NCI-H1092 (cell line): ENCODE results near the gene EPHA2.
A peak's percentile ranks its signal among the peaks of the same experiment; 100 is the strongest.
"Not testable (repeated sequence)": the region's sequence is repeated elsewhere in the genome, so short reads cannot be mapped to it uniquely, and the experiment has no call there.

ENCODE experiments used
- DNase-seq: peaks from one replicate; lab custom pipeline; 2025; lab: John Stamatoyannopoulos, UW

EPHA2 gene

DNA sequence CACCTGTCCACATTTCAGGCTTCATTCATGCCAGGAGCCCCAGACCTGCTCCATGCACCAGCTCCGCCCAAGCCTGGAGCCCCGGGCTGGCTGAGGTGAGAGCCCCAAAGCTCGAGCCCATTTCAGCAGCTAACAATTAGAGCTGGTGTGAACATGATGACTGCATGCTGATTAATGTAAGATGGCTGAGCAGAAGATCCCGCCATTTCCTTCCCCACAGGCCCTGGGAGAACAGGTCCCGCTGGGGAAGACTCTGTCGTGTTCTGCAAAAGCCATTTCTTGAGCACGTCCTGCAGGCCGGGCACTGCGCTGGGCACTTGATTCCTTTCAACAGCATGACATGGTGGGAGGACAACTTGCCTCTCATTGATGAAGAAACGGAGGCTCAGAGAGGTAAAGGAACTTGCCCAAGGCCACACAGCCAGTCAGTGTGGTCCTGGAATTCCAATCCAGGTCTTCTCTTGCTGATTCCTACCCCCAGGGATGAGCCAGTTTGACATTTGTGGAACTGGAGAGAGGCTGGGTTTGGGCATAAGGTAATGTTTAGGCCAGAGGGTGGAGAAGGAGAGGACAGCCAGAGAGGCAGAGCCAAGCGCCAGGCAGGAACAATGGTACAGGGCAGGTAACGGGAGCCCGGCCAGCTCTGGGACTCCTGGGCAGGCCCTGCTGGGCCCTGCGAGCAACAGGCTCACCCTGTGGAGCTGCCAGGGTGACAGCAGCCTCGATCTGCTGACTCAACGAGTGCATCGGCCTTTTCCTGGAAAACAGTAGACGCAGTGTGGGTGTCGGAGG lies 28.1 kb upstream of the EPHA2 start:
- DNase-seq, result no peak

DNA sequence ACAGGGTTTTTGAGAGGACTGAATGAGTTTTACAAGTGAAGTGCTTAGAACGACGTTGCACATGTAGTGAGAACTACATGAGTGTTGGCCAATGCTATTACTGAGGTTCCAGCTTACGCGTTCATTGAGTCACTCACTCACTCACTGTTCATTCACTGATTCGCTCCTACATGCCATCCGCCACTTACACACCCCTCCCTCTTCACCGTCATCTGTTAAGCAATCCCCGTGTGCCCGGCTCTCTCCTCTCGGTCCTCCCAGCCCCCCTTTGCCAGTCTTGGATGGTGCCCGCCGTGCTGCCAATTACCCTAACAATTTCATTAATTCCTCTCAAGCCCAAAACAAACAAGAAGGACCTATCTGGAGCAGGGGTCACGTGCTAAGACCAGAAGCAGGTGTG lies 27.3 kb upstream of the EPHA2 start:
- no peak for DNase-seq

DNA sequence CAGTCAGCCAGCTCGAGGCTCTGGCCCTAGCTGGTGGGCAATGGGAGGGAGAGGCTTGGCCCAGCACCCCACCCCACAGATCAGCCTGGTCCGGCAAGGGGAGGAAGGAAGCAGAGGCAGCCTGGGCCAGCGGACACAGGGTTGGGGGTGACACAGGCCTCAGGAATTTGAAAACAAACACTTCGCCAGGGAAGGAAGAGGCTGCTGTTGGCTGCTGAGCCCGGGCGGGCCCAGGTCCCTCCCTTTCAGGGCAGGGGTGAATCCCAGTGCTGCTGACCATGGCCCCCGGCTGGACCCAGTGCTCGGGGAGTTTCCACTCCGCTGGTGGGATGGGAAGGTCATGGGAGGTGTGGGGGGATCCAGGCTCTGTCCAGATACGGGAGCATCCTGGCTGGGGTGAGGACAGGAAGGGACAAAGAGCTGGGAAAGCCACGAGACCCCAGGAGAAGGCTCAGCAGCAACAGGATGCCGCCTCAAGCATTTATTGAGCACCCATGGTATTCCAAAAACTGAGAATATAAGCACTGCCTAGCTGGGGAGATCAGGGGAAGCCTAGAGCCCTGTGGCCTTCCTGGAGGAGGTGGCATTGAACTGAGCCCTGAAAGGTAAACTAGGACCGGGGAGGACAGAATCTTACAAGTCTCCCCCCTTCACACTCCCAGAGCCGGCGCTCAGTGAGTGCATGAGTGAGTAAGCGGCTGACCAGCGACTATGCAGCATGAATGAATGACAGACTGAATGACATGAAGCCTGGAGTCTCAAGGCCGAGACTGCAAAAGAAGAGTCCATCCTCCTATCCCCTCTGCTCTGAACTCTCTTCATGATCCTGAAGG lies 26.2 kb upstream of the EPHA2 start:
- no peak for DNase-seq

DNA sequence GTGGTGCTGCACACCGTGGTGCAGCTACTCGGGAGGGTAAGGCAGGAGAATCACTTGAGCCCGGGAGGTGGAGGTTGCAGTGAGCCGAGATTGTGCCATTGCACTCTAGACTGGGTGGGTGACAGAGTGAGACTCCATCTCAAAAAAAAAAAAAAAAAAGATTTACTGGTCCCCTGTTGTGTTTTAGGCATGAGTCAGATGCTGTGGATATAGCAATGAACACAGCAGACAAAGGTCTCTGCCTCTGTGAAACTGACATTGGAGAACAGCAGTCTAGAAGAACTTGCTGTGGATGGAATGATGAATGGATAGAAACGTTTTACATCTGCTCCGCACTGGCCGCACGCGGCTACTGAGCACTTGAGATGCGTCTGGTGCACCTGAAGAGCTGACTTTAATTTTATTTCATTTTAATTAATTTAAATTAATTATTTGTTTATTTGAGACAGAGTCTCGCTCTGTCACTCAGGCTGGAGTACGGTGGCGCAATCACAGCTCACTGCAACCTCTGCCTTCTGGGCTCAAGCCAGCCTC lies 24.5 kb upstream of the EPHA2 start:
- no peak for DNase-seq

DNA sequence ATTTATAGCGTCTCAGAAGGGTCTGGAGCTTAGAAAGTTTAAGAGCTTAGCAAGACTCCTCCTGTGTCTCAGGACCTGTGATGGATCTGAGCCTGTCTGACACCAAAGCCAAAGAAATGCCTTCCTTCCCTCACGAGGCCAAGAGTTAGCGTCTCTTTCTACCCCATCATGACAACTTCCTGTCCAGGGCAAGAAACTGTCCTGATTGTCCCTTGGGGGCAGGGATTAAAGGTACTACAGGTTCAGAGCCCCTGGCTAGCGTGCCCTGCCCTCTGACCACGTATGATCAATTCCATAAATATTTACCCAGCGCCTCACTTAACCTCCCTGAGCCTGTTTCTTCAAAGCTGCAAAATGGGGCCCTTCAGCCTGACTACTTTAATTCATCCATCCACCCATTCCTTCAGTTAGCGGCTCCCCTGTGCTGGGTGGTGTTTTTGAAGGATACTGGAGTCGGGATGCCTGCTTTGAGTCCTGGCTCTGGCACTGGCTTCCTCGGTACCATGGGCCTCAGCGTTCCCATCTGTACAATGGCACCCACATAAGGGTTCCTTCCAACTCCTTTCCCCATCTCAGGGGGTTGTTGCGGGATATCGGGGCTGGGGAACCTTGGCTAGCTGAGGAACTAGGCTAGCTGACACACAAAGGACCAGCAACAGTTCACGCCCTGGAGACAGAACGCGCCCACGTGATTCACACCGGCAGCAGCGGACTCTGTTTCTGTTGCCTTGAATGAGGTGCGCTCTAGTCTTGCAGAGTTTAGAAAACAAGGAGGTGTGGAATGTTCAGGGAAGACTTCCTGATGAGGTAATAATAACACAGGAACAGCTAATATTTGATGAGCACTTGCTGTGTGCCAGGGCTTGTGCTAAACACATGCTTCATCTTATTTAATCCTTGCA lies 23.0 kb upstream of the EPHA2 start:
- no peak for DNase-seq

DNA sequence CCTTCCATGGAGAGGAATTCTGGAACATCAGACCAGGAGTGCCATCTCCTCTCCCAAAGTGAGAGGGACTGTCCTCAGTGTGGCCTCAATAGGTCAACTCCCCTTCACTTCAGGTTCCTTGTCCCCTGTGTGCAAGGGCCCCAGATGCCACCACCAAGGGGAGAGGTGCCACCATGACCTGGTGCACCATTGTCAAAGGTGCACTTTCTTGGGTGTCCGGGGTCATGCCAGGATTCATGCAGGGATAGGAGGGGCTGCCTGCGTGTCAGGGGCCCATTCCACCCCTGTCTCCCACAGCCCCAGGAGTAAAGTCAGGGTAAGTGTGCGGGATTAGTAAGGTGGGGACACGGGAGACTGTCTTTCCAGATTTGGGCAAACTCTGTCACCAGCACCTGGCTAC lies 21.4 kb upstream of the EPHA2 start:
- no peak for DNase-seq

DNA sequence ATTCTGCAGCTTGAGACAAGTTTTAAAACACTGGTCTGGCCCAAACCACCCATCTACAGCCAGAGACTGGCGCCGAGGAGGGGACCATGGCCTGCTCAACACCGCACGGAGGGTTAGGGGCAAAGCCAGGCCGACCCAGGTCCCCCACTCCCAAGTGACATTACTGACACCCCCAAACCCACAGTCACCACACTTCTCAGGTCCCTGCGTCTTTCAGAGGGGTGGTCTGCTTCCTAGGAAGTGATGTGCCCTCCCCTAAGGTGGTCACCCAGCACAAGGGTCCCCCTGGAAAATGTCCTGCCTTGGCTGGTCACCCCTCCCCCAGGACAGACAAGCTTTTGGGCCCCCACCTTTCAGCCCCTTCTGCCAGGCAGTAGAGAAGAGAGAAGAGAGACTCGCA lies 20.8 kb upstream of the EPHA2 start:
- DNase-seq, result no peak

DNA sequence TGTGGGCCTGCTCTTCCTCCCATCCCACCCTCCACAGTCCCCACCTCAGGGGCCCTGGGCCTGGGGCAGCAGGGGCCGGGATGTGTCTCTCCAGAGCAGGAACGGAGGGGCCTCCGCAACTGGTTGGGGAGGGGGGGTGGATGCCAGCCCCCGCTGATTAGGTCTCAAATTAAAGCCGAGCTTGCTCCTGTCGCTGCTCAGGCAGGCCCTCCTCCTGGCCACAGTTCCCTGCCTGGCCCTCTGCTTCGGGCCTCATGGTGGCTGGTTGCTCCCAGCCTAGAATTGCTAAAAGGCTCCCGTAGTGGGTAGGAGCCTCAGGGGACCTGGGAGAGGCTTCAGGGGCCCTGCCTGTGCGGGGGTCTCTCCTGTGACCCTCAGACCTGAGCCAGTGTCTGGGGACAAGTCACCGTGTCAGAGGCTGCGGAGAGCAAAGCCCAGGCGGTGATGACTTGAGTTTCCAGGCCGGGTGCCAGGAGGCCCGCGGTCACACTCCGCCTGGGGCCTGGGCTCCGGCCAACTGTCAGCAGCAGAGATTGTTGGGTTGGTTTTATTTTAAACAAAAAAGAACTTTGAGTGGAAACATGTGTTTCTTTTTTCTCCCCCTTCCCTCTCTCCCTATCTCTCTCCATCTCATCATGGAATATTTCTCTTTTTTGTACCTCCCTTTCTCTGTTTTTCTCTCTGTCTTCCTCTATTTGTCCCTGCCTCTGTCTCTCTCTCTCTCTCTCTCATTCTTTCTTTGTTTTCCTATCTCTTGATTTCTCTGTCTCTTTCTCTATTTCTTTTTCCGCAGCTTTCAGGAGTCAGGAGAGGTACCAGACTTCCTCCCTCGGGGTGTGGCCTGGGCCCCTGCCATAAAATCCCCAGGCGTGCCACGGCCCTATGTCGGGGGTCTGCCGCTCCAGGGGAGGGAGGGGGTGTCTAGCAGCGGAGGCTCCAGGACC lies 20.0 kb upstream of the EPHA2 start:
- DNase-seq, result peak; percentile 55

DNA sequence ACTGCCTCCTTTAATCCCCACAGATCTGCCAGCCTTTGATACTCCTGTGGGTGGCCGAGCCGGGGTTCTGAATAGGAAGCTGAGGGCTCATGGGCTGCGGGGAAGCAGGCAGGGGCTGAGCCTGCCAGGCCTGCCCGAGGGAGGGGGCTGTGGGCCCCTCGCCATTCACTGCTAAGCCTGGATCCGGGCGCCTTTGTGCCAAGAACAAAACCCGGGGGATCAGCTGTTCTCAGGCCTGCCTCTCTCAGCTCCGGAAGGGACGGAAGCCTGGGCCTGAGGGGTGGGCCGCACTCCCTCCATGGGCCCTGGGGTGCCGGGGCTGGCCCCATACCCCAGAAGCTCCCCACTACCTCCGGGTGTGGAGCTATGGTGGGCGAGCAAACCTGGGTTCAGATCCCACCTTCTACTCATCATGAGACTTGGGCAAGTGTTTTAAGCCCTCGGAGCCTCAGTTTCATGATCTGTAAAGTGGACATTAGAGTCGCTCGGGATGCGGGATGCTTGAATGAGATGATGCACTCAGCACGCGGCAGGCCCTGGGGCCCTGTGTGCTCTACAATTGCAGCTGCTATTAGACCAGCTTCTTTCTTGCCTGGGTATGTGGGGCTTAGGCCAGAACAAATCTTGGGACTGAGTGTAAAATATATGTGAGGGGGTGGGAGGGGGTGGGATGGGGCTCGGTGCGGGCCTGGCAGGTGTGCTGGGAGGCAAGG lies 19.2 kb upstream of the EPHA2 start:
- no peak for DNase-seq

DNA sequence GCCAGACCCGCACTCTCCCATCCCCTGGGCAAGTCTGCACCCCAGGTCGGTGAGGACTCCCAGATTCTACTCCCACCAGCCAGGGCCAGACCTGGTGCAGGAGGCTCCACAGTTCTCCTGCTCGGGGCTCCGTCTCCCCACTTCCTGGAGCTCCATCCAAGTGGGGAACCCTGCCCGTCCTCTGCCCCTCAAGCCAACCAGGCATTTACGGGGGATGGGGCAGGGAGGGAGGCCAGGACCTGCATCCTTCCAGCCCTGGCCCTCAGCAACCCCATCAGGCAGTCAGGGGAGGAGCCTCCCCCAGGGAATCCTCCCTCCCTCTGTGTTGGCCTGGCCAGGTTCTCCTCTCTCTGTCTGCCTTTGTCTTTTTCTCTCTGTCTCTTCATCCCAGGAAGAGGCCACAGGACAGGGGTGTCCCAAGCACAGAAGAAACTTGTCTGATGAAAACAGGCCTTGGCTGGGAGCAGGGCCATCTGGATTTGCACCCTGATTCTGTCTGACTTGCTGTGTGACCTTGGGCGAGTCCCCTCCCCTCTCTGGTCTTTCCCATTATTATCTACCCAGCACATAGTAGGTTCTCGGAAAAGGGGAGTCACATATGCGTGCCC lies 18.5 kb upstream of the EPHA2 start:
- DNase-seq, result no peak

DNA sequence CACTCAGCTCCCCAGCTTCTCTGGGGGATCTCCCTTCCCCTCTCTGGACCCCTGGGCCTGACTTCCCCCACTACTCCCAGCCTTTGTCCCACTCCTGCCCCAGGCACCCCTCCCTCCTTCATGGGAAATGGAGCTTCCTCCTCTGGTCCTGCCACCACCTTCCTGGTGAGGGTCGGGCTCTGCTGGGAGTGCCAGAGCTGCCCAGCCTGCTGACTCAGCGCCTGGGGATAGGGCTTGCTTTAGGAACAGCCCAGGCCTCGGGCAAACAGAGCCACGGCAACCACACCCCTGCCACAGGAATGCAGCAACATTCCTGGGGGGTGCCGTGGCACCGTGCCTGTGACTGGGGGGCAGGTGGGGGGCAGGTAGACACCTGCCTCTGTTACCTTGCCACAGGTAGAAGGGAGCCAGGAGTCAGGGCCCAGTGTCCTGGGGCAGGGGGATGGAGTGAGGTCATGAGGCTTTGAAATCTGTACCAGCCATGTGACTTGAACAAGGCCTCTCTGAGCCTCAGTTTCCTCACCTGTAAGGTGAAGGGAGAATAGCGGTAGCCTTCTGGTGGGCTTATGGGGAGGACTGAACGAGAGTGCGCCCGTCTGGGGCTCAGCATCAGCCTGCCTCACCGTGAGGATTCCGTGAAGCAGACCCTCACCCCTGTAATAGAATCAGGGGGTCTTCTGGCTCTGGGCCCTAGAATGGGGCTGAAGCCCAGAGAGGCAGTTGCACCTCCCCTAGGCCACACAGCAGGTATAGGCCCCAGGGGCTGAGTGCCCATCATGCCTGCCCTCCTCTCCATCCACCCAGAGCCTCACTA lies 17.8 kb upstream of the EPHA2 start:
- DNase-seq, result no peak

DNA sequence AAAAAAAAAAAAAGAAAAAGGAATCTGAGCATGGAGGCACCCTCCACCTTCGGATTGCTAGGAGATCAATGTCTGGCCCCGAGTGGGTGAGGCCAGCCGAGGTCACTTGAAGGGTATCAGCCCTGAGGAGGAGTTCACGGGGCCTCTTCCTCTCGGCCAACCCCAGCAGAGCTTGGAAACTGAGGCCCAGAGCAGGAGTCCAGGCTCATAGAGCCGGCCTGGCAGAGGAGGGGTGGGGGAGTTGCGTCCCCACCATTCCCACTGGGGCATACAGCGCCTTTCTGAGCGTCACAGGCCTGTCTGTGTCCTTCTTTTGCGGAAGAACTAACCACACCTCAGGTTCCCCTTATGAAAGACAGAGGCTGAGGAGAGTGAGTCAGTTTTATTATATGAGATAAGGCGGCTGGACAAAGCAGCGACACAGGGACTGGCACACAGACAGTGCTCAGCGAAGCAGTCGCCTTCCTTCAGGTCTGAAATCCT lies 17.1 kb upstream of the EPHA2 start:
- no peak for DNase-seq

DNA sequence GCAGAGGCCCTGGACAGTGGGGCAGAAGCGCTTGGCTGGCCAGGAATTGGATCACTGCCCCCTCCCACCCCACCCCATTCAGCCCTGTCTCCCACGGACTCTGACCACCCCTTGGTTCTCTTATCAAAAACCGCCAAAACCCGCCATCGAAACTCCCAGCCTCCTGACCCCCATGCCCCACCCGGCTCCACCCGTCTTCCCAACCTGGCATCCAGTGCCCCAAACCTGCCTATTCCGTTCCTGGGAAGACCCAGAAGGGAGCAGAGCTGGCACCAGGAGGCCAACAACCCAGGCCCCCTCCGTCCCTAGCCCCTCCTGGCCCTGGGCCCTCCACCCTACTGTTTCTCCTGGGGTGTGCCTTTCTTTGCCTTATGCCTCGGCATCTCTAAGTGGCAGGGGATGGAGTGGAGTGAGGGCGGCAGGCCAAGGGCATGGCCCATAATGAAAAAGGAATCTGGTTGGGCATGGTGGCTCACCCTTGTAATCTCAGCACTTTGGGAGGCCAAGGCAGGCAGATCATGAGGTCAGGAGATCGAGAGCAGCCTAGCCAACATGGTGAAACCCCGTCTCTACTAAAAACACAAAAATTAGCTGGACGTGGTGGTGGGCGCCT lies 16.5 kb upstream of the EPHA2 start:
- DNase-seq, result no peak

DNA sequence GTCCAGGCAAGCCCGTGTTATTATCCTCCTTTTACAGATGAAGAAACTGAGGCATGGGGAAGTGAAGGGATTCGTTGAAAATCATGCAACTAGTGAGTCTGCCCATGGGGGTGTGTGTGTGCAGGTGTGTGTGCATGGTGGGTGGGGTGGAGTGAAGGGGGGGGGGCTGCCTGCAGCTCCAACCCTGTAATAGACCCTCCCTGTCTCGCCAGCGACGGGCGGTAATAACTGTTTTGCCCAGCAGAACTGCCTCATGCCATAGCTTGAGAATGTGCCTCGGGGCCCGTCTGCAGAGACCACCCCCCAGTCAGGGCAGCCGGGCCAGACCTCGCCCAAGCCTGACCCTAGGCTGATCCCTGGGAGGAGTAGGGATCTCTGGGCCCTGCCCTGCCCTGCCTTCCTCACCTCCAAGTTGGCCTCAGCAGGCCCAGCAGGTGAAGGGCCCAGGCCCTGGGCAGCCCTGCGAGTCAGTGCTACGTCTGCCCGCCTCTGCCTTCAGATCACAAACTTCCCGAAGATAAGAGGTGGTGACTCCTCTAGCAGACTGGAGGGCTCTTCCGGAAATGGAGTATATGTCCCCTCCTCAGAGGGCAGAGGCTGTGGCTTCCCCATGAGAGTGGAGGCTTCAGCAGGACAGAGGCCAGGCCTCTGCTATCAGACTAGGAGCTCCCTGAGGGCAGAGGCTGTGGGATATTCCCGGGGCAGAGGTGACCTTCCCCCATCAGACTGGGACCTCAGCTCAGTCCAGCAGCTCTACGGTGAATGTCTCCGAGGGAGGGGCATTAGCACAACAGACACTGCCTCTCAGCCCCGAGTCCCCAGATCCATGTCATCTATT lies 15.7 kb upstream of the EPHA2 start:
- DNase-seq, result no peak

DNA sequence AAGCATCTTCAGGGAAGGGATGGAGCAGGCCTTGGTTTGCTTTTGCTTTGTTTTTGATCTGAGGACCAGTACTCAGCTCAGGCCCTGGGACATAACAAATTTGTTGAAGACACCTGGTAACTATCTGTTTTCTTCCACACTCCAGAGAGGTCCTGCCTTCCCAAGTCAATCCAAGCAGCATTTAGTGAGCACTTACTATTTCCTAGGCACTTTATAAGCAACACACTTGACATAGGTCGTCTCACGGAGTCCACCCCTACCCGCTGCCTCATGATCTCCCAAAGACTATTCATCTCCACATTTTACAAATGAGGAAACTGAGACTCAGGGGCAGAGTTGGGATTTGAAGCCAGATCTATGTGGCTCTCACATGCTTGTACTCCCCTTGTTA lies 14.4 kb upstream of the EPHA2 start:
- no peak for DNase-seq

DNA sequence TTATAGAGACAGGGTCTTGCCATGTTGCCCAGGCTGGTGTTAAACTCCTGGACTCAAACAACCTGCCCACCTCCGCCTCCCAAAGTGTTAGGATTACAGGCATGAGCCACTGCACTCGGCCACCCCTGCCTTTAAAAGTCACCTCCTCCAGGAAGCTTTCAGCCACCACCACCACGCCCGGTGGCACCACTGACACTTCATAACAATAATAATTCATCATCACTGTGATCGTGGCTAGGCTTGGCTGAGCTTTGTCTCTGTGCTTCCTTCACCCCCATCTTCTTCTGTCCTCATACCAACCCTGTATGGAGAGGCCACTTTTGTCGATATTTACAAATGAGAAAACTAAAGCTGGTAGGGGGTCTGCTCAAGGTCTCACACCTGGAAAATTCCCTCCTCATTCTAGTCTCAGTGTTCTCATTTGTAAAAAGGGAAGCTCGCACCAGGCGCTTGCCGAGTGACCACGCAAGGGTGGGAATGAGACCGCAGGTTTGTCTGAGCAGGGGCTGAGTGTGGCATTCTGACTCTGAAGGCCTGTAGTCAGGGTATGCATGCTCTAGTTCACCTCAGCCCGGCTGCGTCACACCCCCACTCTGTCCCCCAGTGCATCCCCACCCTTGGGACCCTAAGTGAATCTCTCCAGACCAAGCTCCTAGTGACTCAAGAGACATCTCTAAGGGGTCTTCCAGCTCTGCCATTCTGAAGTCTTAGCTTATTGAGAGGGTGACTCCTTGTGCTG lies 12.9 kb upstream of the EPHA2 start:
- DNase-seq, result no peak

DNA sequence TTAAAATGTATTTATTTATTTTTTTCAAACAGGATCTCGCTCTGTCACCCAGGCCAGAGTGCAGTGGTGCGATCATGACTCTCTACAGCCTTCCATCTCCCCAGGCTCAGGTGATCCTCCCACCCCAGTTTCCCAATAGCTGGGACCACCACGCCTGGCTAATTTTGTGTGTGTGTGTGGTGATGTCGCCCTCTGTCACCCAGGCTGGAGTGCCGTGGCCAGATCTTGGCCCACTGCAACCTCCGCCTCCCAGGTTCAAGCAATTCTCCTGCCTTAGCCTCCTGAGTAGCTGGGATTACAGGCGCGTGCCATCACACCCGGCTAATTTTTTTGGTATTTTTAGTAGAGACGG lies 12.3 kb upstream of the EPHA2 start:
- DNase-seq, result not testable (repeated sequence)
